Measurements from ENCODE around the gene GPR15.

GPR15 gene

DNA sequence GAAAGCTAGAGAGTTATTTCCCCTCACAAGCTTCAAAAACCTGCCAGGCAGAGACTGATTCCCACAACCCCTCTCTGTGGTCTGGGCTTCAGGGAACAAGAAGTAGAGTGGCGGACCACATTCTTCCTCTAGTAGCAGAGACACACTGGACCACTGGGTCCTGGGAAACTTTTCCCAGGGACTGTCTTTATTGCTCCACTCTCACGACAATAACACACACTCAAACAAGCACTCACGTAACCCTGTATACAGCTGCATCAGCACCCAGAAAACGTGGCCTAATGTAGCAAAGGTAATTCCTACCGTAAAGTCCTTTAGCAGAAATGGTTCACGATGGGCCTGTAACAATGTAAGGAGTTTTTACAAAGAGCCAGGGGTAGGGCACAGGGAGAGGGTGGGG is 34.1 kb downstream of the GPR15 start:
- TF ChIP-seq, protein P1, sequence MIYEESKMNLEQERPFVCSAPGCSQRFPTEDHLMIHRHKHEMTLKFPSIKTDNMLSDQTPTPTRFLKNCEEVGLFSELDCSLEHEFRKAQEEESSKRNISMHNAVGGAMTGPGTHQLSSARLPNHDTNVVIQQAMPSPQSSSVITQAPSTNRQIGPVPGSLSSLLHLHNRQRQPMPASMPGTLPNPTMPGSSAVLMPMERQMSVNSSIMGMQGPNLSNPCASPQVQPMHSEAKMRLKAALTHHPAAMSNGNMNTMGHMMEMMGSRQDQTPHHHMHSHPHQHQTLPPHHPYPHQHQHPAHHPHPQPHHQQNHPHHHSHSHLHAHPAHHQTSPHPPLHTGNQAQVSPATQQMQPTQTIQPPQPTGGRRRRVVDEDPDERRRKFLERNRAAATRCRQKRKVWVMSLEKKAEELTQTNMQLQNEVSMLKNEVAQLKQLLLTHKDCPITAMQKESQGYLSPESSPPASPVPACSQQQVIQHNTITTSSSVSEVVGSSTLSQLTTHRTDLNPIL (CRISPR knock-in tag; IDR thresholded peaks at IDR 0.05; ENCODE audit: low read depth), result no peak
- TF ChIP-seq, protein P2, sequence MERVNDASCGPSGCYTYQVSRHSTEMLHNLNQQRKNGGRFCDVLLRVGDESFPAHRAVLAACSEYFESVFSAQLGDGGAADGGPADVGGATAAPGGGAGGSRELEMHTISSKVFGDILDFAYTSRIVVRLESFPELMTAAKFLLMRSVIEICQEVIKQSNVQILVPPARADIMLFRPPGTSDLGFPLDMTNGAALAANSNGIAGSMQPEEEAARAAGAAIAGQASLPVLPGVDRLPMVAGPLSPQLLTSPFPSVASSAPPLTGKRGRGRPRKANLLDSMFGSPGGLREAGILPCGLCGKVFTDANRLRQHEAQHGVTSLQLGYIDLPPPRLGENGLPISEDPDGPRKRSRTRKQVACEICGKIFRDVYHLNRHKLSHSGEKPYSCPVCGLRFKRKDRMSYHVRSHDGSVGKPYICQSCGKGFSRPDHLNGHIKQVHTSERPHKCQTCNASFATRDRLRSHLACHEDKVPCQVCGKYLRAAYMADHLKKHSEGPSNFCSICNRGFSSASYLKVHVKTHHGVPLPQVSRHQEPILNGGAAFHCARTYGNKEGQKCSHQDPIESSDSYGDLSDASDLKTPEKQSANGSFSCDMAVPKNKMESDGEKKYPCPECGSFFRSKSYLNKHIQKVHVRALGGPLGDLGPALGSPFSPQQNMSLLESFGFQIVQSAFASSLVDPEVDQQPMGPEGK (CRISPR knock-in tag; IDR thresholded peaks at IDR 0.05; ENCODE audit: borderline replicate concordance), result no peak
- TF ChIP-seq ZC3H10 (CRISPR knock-in tag; IDR thresholded peaks at IDR 0.05) (no peak), ISL1 (CRISPR knock-in tag; IDR thresholded peaks at IDR 0.05) (no peak), ZNF8 (CRISPR knock-in tag; IDR thresholded peaks at IDR 0.05) (no peak), ZFP30 (CRISPR knock-in tag; IDR thresholded peaks at IDR 0.05) (no peak), ESRRG (CRISPR knock-in tag; IDR thresholded peaks at IDR 0.05) (no peak), ZNF70 (CRISPR knock-in tag; IDR thresholded peaks at IDR 0.05) (no peak), PPARA (CRISPR knock-in tag; IDR thresholded peaks at IDR 0.05; ENCODE audit: borderline replicate concordance) (no peak), GLIS3 (CRISPR knock-in tag; IDR thresholded peaks at IDR 0.05) (no peak), ZFP3 (CRISPR knock-in tag; IDR thresholded peaks at IDR 0.05) (no peak), SNAI2 (CRISPR knock-in tag; IDR thresholded peaks at IDR 0.05) (no peak), CSDC2 (CRISPR knock-in tag; IDR thresholded peaks at IDR 0.05) (no peak), BACH2 (CRISPR knock-in tag; IDR thresholded peaks at IDR 0.05; ENCODE audit: borderline replicate concordance) (no peak), RARB (CRISPR knock-in tag; IDR thresholded peaks at IDR 0.05) (no peak), ZNF565 (CRISPR knock-in tag; conservative IDR thresholded peaks at IDR 0.05; ENCODE audit: low read depth) (no peak), OSR1 (CRISPR knock-in tag; IDR thresholded peaks at IDR 0.05) (no peak)
- TF ChIP-seq, protein P3, sequence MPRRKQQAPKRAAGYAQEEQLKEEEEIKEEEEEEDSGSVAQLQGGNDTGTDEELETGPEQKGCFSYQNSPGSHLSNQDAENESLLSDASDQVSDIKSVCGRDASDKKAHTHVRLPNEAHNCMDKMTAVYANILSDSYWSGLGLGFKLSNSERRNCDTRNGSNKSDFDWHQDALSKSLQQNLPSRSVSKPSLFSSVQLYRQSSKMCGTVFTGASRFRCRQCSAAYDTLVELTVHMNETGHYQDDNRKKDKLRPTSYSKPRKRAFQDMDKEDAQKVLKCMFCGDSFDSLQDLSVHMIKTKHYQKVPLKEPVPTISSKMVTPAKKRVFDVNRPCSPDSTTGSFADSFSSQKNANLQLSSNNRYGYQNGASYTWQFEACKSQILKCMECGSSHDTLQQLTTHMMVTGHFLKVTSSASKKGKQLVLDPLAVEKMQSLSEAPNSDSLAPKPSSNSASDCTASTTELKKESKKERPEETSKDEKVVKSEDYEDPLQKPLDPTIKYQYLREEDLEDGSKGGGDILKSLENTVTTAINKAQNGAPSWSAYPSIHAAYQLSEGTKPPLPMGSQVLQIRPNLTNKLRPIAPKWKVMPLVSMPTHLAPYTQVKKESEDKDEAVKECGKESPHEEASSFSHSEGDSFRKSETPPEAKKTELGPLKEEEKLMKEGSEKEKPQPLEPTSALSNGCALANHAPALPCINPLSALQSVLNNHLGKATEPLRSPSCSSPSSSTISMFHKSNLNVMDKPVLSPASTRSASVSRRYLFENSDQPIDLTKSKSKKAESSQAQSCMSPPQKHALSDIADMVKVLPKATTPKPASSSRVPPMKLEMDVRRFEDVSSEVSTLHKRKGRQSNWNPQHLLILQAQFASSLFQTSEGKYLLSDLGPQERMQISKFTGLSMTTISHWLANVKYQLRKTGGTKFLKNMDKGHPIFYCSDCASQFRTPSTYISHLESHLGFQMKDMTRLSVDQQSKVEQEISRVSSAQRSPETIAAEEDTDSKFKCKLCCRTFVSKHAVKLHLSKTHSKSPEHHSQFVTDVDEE (CRISPR knock-in tag; IDR thresholded peaks at IDR 0.05), result no peak
- TF ChIP-seq, protein P4, sequence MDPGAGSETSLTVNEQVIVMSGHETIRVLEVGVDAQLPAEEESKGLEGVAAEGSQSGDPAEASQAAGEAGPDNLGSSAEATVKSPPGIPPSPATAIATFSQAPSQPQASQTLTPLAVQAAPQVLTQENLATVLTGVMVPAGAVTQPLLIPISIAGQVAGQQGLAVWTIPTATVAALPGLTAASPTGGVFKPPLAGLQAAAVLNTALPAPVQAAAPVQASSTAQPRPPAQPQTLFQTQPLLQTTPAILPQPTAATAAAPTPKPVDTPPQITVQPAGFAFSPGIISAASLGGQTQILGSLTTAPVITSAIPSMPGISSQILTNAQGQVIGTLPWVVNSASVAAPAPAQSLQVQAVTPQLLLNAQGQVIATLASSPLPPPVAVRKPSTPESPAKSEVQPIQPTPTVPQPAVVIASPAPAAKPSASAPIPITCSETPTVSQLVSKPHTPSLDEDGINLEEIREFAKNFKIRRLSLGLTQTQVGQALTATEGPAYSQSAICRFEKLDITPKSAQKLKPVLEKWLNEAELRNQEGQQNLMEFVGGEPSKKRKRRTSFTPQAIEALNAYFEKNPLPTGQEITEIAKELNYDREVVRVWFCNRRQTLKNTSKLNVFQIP (CRISPR knock-in tag; IDR thresholded peaks at IDR 0.05; ENCODE audit: borderline replicate concordance, low read depth), result no peak
- no peak for ATAC-seq

DNA sequence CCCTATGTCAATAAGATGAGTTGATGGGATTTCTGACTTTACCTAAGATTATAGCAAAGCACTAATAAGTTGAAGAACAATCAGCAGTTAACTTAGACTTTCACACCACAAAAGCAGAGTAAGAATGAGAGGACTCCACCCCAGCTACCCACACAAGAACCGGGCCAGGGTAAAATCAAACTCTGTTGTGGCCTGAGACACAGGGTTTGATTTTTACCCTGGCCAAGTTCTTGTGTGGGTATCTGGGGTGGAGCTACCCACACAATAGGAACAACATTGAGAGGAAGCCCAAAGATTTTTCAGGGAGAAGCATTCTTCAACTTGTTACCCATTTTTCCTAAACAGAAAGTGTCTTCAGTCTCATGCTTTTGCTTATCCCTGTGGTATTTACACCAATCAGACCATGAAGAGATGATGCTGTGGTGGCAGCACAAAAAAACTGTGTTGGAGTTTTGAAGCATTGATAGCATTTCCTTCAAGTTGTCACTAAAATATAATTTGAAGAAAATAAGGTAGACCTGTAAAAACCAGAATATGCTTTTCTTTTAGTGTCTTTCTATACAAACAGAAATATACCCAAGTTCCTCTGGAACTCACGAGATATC is 36.0 kb downstream of the GPR15 start:
- TF ChIP-seq, protein P3 (CRISPR knock-in tag; IDR thresholded peaks at IDR 0.05), result no peak
- TF ChIP-seq, protein P5, sequence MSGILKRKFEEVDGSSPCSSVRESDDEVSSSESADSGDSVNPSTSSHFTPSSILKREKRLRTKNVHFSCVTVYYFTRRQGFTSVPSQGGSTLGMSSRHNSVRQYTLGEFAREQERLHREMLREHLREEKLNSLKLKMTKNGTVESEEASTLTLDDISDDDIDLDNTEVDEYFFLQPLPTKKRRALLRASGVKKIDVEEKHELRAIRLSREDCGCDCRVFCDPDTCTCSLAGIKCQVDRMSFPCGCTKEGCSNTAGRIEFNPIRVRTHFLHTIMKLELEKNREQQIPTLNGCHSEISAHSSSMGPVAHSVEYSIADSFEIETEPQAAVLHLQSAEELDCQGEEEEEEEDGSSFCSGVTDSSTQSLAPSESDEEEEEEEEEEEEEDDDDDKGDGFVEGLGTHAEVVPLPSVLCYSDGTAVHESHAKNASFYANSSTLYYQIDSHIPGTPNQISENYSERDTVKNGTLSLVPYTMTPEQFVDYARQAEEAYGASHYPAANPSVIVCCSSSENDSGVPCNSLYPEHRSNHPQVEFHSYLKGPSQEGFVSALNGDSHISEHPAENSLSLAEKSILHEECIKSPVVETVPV (CRISPR knock-in tag; IDR thresholded peaks at IDR 0.05), result no peak
- TF ChIP-seq, protein P4 (CRISPR knock-in tag; IDR thresholded peaks at IDR 0.05; ENCODE audit: borderline replicate concordance, low read depth), result no peak
- TF ChIP-seq ZFP3 (CRISPR knock-in tag; IDR thresholded peaks at IDR 0.05), result no peak
- TF ChIP-seq TOX (CRISPR knock-in tag; IDR thresholded peaks at IDR 0.05; ENCODE audit: borderline replicate concordance), result no peak
- TF ChIP-seq ZC3H10 (CRISPR knock-in tag; IDR thresholded peaks at IDR 0.05), result no peak
- TF ChIP-seq, protein P2 (CRISPR knock-in tag; IDR thresholded peaks at IDR 0.05; ENCODE audit: borderline replicate concordance), result no peak
- no peak for TF ChIP-seq BACH2 (CRISPR knock-in tag; IDR thresholded peaks at IDR 0.05; ENCODE audit: borderline replicate concordance)
- ATAC-seq, result no peak
